ENCODE measurements around the gene SDF2. TPM values are rescaled to one million over a fixed set of nuclear protein-coding genes. Genes with fewer than 3 reads are reported as not detected.

The SDF2 gene
- total and polyA plus RNA-seq, 2 donors (not counting 1 experiment from before 2014, with no cell fraction given) = 58.5 to 65.2 TPM

GRCh38 chr17:28598799-28599310, 62.9 kb downstream of the SDF2 start, which contains the start of gene SPAG5:
Gene SPAG5, minus strand, starts transcription at chr17:28599025. Its CDS starts 79 bp downstream, at chr17:28598946.
- peak; percentile 86 to 89 for DNase-seq (ENCODE audit: low read depth in 2 of 2)
- H3K27ac ChIP-seq (ENCODE audit: insufficient read depth, low read length) = peak within 1 kb of the TSS; percentile 94
- H4K20me1 ChIP-seq (ENCODE audit: control insufficient read depth, extremely low read depth, insufficient read depth, low read length) = no peaks in the 10 kb centered on the region
- peak within 1 kb of the TSS; percentile 100 for H3K4me2 ChIP-seq (ENCODE audit: extremely low read depth, insufficient read depth, low read length)
- no peaks in the 10 kb centered on the region for H3K36me3 ChIP-seq (ENCODE audit: control insufficient read depth, insufficient read depth, low read length)
- H3K27me3 ChIP-seq (ENCODE audit: control insufficient read depth, insufficient read depth, low read length) = no peaks in the 10 kb centered on the region
- H2AFZ ChIP-seq (ENCODE audit: low read length) = peak within 1 kb of the TSS; percentile 91
- H3K79me2 ChIP-seq (ENCODE audit: control insufficient read depth, insufficient read depth, low read length) = peaks cover 16% of the 10 kb centered on the region
- peaks cover 6% of the 10 kb centered on the region for H3K4me1 ChIP-seq (ENCODE audit: control insufficient read depth, extremely low read depth, insufficient read depth, low read length)
- H3K9me3 ChIP-seq (ENCODE audit: control insufficient read depth, insufficient read depth, low read depth, low read length) = no peaks in the 10 kb centered on the region
- H3K9ac ChIP-seq (ENCODE audit: insufficient read depth, low read length) = peak within 1 kb of the TSS; percentile 83
- TF ChIP-seq, protein P1, sequence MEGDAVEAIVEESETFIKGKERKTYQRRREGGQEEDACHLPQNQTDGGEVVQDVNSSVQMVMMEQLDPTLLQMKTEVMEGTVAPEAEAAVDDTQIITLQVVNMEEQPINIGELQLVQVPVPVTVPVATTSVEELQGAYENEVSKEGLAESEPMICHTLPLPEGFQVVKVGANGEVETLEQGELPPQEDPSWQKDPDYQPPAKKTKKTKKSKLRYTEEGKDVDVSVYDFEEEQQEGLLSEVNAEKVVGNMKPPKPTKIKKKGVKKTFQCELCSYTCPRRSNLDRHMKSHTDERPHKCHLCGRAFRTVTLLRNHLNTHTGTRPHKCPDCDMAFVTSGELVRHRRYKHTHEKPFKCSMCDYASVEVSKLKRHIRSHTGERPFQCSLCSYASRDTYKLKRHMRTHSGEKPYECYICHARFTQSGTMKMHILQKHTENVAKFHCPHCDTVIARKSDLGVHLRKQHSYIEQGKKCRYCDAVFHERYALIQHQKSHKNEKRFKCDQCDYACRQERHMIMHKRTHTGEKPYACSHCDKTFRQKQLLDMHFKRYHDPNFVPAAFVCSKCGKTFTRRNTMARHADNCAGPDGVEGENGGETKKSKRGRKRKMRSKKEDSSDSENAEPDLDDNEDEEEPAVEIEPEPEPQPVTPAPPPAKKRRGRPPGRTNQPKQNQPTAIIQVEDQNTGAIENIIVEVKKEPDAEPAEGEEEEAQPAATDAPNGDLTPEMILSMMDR (conservative IDR thresholded peaks at IDR 0.05 in 1 of 2, IDR thresholded peaks at IDR 0.05 in 1 of 2; ENCODE audit: low read depth in 1 of 2, low read length in 2 of 2) = no peak
- TF ChIP-seq EZH2 (IDR thresholded peaks at IDR 0.05; ENCODE audit: low read length, missing control alignments) = no peak
- peak within 1 kb of the TSS; percentile 78 to 94 (median 86) for H3K4me3 ChIP-seq (replicated peaks in 1 of 4; ENCODE audit: control extremely low read depth in 1 of 4, insufficient read depth in 1 of 4, low read depth in 3 of 4, low read length in 4 of 4)

DNA sequence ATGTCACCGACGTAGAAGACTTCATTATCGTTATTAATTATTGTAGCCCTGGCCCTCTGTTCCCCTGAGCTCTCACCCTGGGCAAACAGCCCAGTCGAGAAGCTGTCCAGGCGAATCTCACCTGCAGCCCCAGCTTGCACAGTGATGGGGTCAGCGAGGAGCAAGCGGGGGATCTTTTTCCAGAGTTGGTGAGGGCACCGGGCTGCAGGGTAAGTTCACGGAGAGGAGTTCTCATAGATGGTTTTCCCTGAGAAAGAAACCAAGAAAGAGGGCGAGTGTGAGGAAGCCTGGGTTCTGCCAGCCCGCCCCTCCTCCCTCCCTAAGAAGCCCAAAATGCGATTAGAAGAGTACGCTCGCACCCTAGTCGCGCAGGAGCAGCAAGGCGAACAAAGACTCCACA, 63.3 kb downstream of the SDF2 start:
- Histone ChIP-seq H3K27me3 (ENCODE audit: control insufficient read depth, insufficient read depth, low read length) (no peaks in the 10 kb centered on the region), H3K4me3 (replicated peaks in 1 of 4; ENCODE audit: control extremely low read depth in 1 of 4, insufficient read depth in 1 of 4, low read depth in 3 of 4, low read length in 4 of 4) (peak overlapping the region; percentile 62 to 94 (median 86)), H3K79me2 (ENCODE audit: control insufficient read depth, insufficient read depth, low read length) (peaks cover 16% of the 10 kb centered on the region), H2AFZ (ENCODE audit: low read length) (peak overlapping the region; percentile 86), H3K4me1 (ENCODE audit: control insufficient read depth, extremely low read depth, insufficient read depth, low read length) (peaks cover 6% of the 10 kb centered on the region), H3K9me3 (ENCODE audit: control insufficient read depth, insufficient read depth, low read depth, low read length) (no peaks in the 10 kb centered on the region), H3K36me3 (ENCODE audit: control insufficient read depth, insufficient read depth, low read length) (no peaks in the 10 kb centered on the region), H4K20me1 (ENCODE audit: control insufficient read depth, extremely low read depth, insufficient read depth, low read length) (no peaks in the 10 kb centered on the region), H3K9ac (ENCODE audit: insufficient read depth, low read length) (peak overlapping the region; percentile 83), H3K4me2 (ENCODE audit: extremely low read depth, insufficient read depth, low read length) (peak overlapping the region; percentile 98), H3K27ac (ENCODE audit: insufficient read depth, low read length) (peak overlapping the region; percentile 94)
- DNase-seq (ENCODE audit: low read depth in 2 of 2) = no peak
- TF ChIP-seq, protein P1 (conservative IDR thresholded peaks at IDR 0.05 in 1 of 2, IDR thresholded peaks at IDR 0.05 in 1 of 2; ENCODE audit: low read depth in 1 of 2, low read length in 2 of 2) = no peak
- no peak for TF ChIP-seq EZH2 (IDR thresholded peaks at IDR 0.05; ENCODE audit: low read length, missing control alignments)

Other genes with a start within 250 kb of the SDF2 start
- gene SLC13A2, start 188.3 kb downstream of the SDF2 start, total RNA-seq = not detected in 2 replicates
- not detected in 2 replicates for gene SLC13A2, start 188.3 kb downstream of the SDF2 start, polyA plus RNA-seq
- not detected in 2 replicates for gene FOXN1, start 155.6 kb downstream of the SDF2 start, total RNA-seq
- not detected in 2 replicates for gene FOXN1, start 155.6 kb downstream of the SDF2 start, polyA plus RNA-seq
- gene UNC119, start 109.3 kb downstream of the SDF2 start, total RNA-seq = 16.9 and 19.2 TPM in 2 replicates
- gene UNC119, start 109.3 kb downstream of the SDF2 start, polyA plus RNA-seq = 24.6 and 26.4 TPM in 2 replicates
- 32.6 and 53.7 TPM in 2 replicates for gene PIGS, start 90.4 kb downstream of the SDF2 start, total RNA-seq
- 59.9 and 68.4 TPM in 2 replicates for gene PIGS, start 90.4 kb downstream of the SDF2 start, polyA plus RNA-seq
- 59.3 and 91.3 TPM in 2 replicates for gene ALDOC, start 85.0 kb downstream of the SDF2 start, total RNA-seq
- 47.3 and 111 TPM in 2 replicates for gene ALDOC, start 85.0 kb downstream of the SDF2 start, polyA plus RNA-seq
- 1.5 and 13.7 TPM in 2 replicates for gene SPAG5, start 62.9 kb downstream of the SDF2 start, total RNA-seq
- gene SPAG5, start 62.9 kb downstream of the SDF2 start, polyA plus RNA-seq = 12.0 and 48.8 TPM in 2 replicates
- gene RSKR, start 47.7 kb downstream of the SDF2 start, total RNA-seq = 3.8 and 4.1 TPM in 2 replicates
- 1.8 and 2.5 TPM in 2 replicates for gene RSKR, start 47.7 kb downstream of the SDF2 start, polyA plus RNA-seq
- gene BLTP2, start 16.7 kb downstream of the SDF2 start, total RNA-seq = 107 and 160 TPM in 2 replicates
- gene BLTP2, start 16.7 kb downstream of the SDF2 start, polyA plus RNA-seq = 74.9 and 96.3 TPM in 2 replicates
- 36.7 and 61.6 TPM in 2 replicates for gene SUPT6H, start 299 bp upstream of the SDF2 start, total RNA-seq
- gene SUPT6H, start 299 bp upstream of the SDF2 start, polyA plus RNA-seq = 34.7 and 39.1 TPM in 2 replicates
- gene PROCA1, start 50.0 kb upstream of the SDF2 start, total RNA-seq = 2.3 and 2.6 TPM in 2 replicates
- gene PROCA1, start 50.0 kb upstream of the SDF2 start, polyA plus RNA-seq = 0.85 and 0.93 TPM in 2 replicates
- 159 and 174 TPM in 2 replicates for gene RAB34, start 56.0 kb upstream of the SDF2 start, total RNA-seq
- 287 and 338 TPM in 2 replicates for gene RAB34, start 56.0 kb upstream of the SDF2 start, polyA plus RNA-seq
- gene RPL23A, start 58.1 kb upstream of the SDF2 start, total RNA-seq = 519 and 881 TPM in 2 replicates
- gene RPL23A, start 58.1 kb upstream of the SDF2 start, polyA plus RNA-seq = 1,041 and 1,196 TPM in 2 replicates
- 4.1 and 6.6 TPM in 2 replicates for gene TLCD1, start 64.3 kb upstream of the SDF2 start, total RNA-seq
- 10.8 and 11.5 TPM in 2 replicates for gene TLCD1, start 64.3 kb upstream of the SDF2 start, polyA plus RNA-seq
- gene NEK8, start 66.9 kb upstream of the SDF2 start, total RNA-seq = 2.8 TPM in 2 replicates
- gene NEK8, start 66.9 kb upstream of the SDF2 start, polyA plus RNA-seq = 3.0 and 3.8 TPM in 2 replicates
- gene TRAF4, start 82.1 kb upstream of the SDF2 start, total RNA-seq = 28.7 and 32.6 TPM in 2 replicates
- gene TRAF4, start 82.1 kb upstream of the SDF2 start, polyA plus RNA-seq = 17.5 and 20.8 TPM in 2 replicates
- gene FAM222B, start 180.9 kb upstream of the SDF2 start, total RNA-seq = 1.8 and 2.8 TPM in 2 replicates
- gene FAM222B, start 180.9 kb upstream of the SDF2 start, polyA plus RNA-seq = 9.0 and 10.5 TPM in 2 replicates
- gene ERAL1, start 193.1 kb upstream of the SDF2 start, total RNA-seq = 20.8 and 25.4 TPM in 2 replicates
- 39.0 and 55.7 TPM in 2 replicates for gene ERAL1, start 193.1 kb upstream of the SDF2 start, polyA plus RNA-seq
- gene FLOT2, start 235.8 kb upstream of the SDF2 start, total RNA-seq = 39.8 and 48.9 TPM in 2 replicates
- 81.1 and 95.4 TPM in 2 replicates for gene FLOT2, start 235.8 kb upstream of the SDF2 start, polyA plus RNA-seq
- 6.9 and 7.8 TPM in 2 replicates for gene DHRS13, start 241.2 kb upstream of the SDF2 start, total RNA-seq
- 2.6 and 4.6 TPM in 2 replicates for gene DHRS13, start 241.2 kb upstream of the SDF2 start, polyA plus RNA-seq

Data from fibroblast of lung (primary cell).